GM19351 (cell line): Measurements from ENCODE around the gene KRTAP5-2.

Experiments
- ATAC-seq: cut with Tn5 transposase; IDR thresholded peaks from one replicate; pipeline ENCODE4 v1.9.1; 2021; ENCODE audit warnings: mild to moderate bottlenecking, moderate library complexity; ENCODE audit not compliant: unreplicated experiment

Gene KRTAP5-2

GRCh38 chr11:1569251-1569780 is 28.8 kb downstream of the KRTAP5-2 start:
- ATAC-seq = no peak

- no peak for ATAC-seq
Measured at GRCh38 chr11:1568441-1568911, 29.6 kb downstream of the KRTAP5-2 start.

- ATAC-seq = no peak
Measured at GRCh38 chr11:1567721-1568100, 30.4 kb downstream of the KRTAP5-2 start.

- ATAC-seq = no peak
Measured at GRCh38 chr11:1567052-1567720, 30.9 kb downstream of the KRTAP5-2 start.

- no peak for ATAC-seq
Measured at GRCh38 chr11:1566381-1567051, 31.6 kb downstream of the KRTAP5-2 start.

- no peak for ATAC-seq
Measured at GRCh38 chr11:1565904-1566247, 32.2 kb downstream of the KRTAP5-2 start.

GRCh38 chr11:1565173-1565903 is 32.8 kb downstream of the KRTAP5-2 start:
- ATAC-seq = no peak

- no peak for ATAC-seq
Measured at GRCh38 chr11:1564535-1565172, 33.4 kb downstream of the KRTAP5-2 start.

- ATAC-seq = no peak
Measured at GRCh38 chr11:1563697-1564534, 34.2 kb downstream of the KRTAP5-2 start.

- ATAC-seq = no peak
Measured at GRCh38 chr11:1563149-1563638, 34.9 kb downstream of the KRTAP5-2 start.

GRCh38 chr11:1562469-1563148 is 35.5 kb downstream of the KRTAP5-2 start:
- no peak for ATAC-seq

GRCh38 chr11:1561955-1562354 is 36.1 kb downstream of the KRTAP5-2 start:
- ATAC-seq = no peak

GRCh38 chr11:1561266-1561665 is 36.8 kb downstream of the KRTAP5-2 start:
- ATAC-seq = no peak

GRCh38 chr11:1560649-1561251 is 37.3 kb downstream of the KRTAP5-2 start:
- no peak for ATAC-seq

GRCh38 chr11:1560002-1560648 is 38.0 kb downstream of the KRTAP5-2 start:
- ATAC-seq = no peak

- no peak for ATAC-seq
Measured at GRCh38 chr11:1559111-1559951, 38.8 kb downstream of the KRTAP5-2 start.

GRCh38 chr11:1558775-1559110 is 39.4 kb downstream of the KRTAP5-2 start:
- no peak for ATAC-seq
